ENCODE measurements around the gene TMA7B.

TMA7B gene

GRCh38 chr22:39954584-39955055 lies 5.6 kb upstream of the TMA7B start:
- H3K36me3 Mint-ChIP-seq (ENCODE audit: low read depth) = peaks cover 86% of the 10 kb centered on the region
- no peak overlapping the region for H3K4me3 Mint-ChIP-seq
- H3K27ac Mint-ChIP-seq = no peak overlapping the region

GRCh38 chr22:39955675-39956074 lies 4.5 kb upstream of the TMA7B start:
- Mint-ChIP-seq H3K4me1 (ENCODE audit: low read depth) (peaks cover 73% of the 10 kb centered on the region), H3K9me3 (no peaks in the 10 kb centered on the region), H3K4me3 (no peak overlapping the region), H3K27ac (no peak overlapping the region), H3K36me3 (ENCODE audit: low read depth) (peaks cover 86% of the 10 kb centered on the region), H3K27me3 (ENCODE audit: low read depth) (no peaks in the 10 kb centered on the region)

More at GRCh38 chr22:39954584-39955055, 5.6 kb upstream of the TMA7B start:
- Mint-ChIP-seq H3K4me1 (ENCODE audit: low read depth) (peaks cover 73% of the 10 kb centered on the region), H3K9me3 (no peaks in the 10 kb centered on the region), H3K27me3 (ENCODE audit: low read depth) (no peaks in the 10 kb centered on the region)

- peaks cover 87% of the 10 kb centered on the region for H3K36me3 Mint-ChIP-seq (ENCODE audit: low read depth)
- no peaks in the 10 kb centered on the region for H3K27me3 Mint-ChIP-seq (ENCODE audit: low read depth)
- H3K27ac Mint-ChIP-seq = no peak overlapping the region
- peaks cover 72% of the 10 kb centered on the region for H3K4me1 Mint-ChIP-seq (ENCODE audit: low read depth)
- H3K9me3 Mint-ChIP-seq = no peaks in the 10 kb centered on the region
- H3K4me3 Mint-ChIP-seq = no peak overlapping the region
These were observed 3.1 kb upstream of the TMA7B start for GRCh38 chr22:39956932-39957664.

- H3K9me3 Mint-ChIP-seq = no peaks in the 10 kb centered on the region
- no peaks in the 10 kb centered on the region for H3K27me3 Mint-ChIP-seq (ENCODE audit: low read depth)
- H3K36me3 Mint-ChIP-seq (ENCODE audit: low read depth) = peaks cover 82% of the 10 kb centered on the region
- peak overlapping the region; percentile 45 for H3K27ac Mint-ChIP-seq
- peaks cover 65% of the 10 kb centered on the region for H3K4me1 Mint-ChIP-seq (ENCODE audit: low read depth)
- no peak overlapping the region for H3K4me3 Mint-ChIP-seq
These were observed 2.0 kb upstream of the TMA7B start for GRCh38 chr22:39958009-39958711.

GRCh38 chr22:39958949-39959639 lies 1.1 kb upstream of the TMA7B start:
- Mint-ChIP-seq H3K9me3 (no peaks in the 10 kb centered on the region), H3K36me3 (ENCODE audit: low read depth) (peaks cover 80% of the 10 kb centered on the region), H3K4me1 (ENCODE audit: low read depth) (peaks cover 62% of the 10 kb centered on the region), H3K27ac (peak overlapping the region; percentile 68), H3K4me3 (no peak overlapping the region), H3K27me3 (ENCODE audit: low read depth) (no peaks in the 10 kb centered on the region)

GRCh38 chr22:39960791-39961746 lies 872 bp downstream of the TMA7B start:
- peaks cover 54% of the 10 kb centered on the region for H3K4me1 Mint-ChIP-seq (ENCODE audit: low read depth)
- peak overlapping the region; percentile 82 for H3K27ac Mint-ChIP-seq
- H3K27me3 Mint-ChIP-seq (ENCODE audit: low read depth) = no peaks in the 10 kb centered on the region
- H3K36me3 Mint-ChIP-seq (ENCODE audit: low read depth) = peaks cover 81% of the 10 kb centered on the region
- H3K9me3 Mint-ChIP-seq = no peaks in the 10 kb centered on the region
- peak overlapping the region; percentile 65 for H3K4me3 Mint-ChIP-seq

GRCh38 chr22:39962071-39962470 lies 1.9 kb downstream of the TMA7B start:
- Mint-ChIP-seq H3K4me3 (peak overlapping the region; percentile 65), H3K36me3 (ENCODE audit: low read depth) (peaks cover 86% of the 10 kb centered on the region)

GRCh38 chr22:39965748-39966147 lies 5.6 kb downstream of the TMA7B start:
- H3K27me3 Mint-ChIP-seq (ENCODE audit: low read depth) = no peaks in the 10 kb centered on the region
- H3K36me3 Mint-ChIP-seq (ENCODE audit: low read depth) = peaks cover 76% of the 10 kb centered on the region
- no peak overlapping the region for H3K4me3 Mint-ChIP-seq
- H3K27ac Mint-ChIP-seq = no peak overlapping the region
- H3K9me3 Mint-ChIP-seq = no peaks in the 10 kb centered on the region
- H3K4me1 Mint-ChIP-seq (ENCODE audit: low read depth) = peaks cover 21% of the 10 kb centered on the region

More at GRCh38 chr22:39962071-39962470, 1.9 kb downstream of the TMA7B start:
- Mint-ChIP-seq H3K27me3 (ENCODE audit: low read depth) (no peaks in the 10 kb centered on the region), H3K9me3 (no peaks in the 10 kb centered on the region), H3K27ac (peak overlapping the region; percentile 82), H3K4me1 (ENCODE audit: low read depth) (peaks cover 50% of the 10 kb centered on the region)

GRCh38 chr22:39966470-39966869 lies 6.3 kb downstream of the TMA7B start:
- H3K9me3 Mint-ChIP-seq = no peaks in the 10 kb centered on the region
- no peaks in the 10 kb centered on the region for H3K27me3 Mint-ChIP-seq (ENCODE audit: low read depth)
- H3K27ac Mint-ChIP-seq = peak overlapping the region; percentile 11
- H3K4me1 Mint-ChIP-seq (ENCODE audit: low read depth) = peaks cover 15% of the 10 kb centered on the region
- peaks cover 77% of the 10 kb centered on the region for H3K36me3 Mint-ChIP-seq (ENCODE audit: low read depth)
- H3K4me3 Mint-ChIP-seq = no peak overlapping the region

GRCh38 chr22:39967103-39967829 lies 7.1 kb downstream of the TMA7B start:
- Mint-ChIP-seq H3K27me3 (ENCODE audit: low read depth) (no peaks in the 10 kb centered on the region), H3K36me3 (ENCODE audit: low read depth) (peaks cover 76% of the 10 kb centered on the region), H3K4me3 (no peak overlapping the region), H3K9me3 (no peaks in the 10 kb centered on the region), H3K27ac (no peak overlapping the region), H3K4me1 (ENCODE audit: low read depth) (peaks cover 9% of the 10 kb centered on the region)

GRCh38 chr22:39967996-39968972 lies 8.1 kb downstream of the TMA7B start:
- Mint-ChIP-seq H3K4me1 (ENCODE audit: low read depth) (peaks cover 6% of the 10 kb centered on the region), H3K27me3 (ENCODE audit: low read depth) (no peaks in the 10 kb centered on the region), H3K27ac (no peak overlapping the region), H3K4me3 (no peak overlapping the region), H3K36me3 (ENCODE audit: low read depth) (peaks cover 80% of the 10 kb centered on the region), H3K9me3 (no peaks in the 10 kb centered on the region)

- Mint-ChIP-seq H3K4me1 (ENCODE audit: low read depth) (peaks cover 1% of the 10 kb centered on the region), H3K27me3 (ENCODE audit: low read depth) (no peaks in the 10 kb centered on the region), H3K36me3 (ENCODE audit: low read depth) (peaks cover 72% of the 10 kb centered on the region), H3K27ac (no peak overlapping the region), H3K9me3 (no peaks in the 10 kb centered on the region), H3K4me3 (no peak overlapping the region)
These were observed 10.5 kb downstream of the TMA7B start for GRCh38 chr22:39970742-39971141.
